Epithelial cell of esophagus (primary cell): ENCODE data around the gene CLN5.

Experiments
- DNase-seq: peaks from one replicate; pipeline ENCODE4 v3.0.0; 2010; ENCODE audit warnings: low read depth
- H3K4me3 ChIP-seq: 2 replicates; pipeline ENCODE4 v1.5.1; 2011; ENCODE audit warnings: mild to moderate bottlenecking, low read length, control low read depth
- TF ChIP-seq, protein P1 (sequence below): IDR thresholded peaks from 2 replicates; pipeline ENCODE4 v1.5.1; 2011; ENCODE audit warnings: low read depth, mild to moderate bottlenecking, low read length, control low read depth, inconsistent platforms; ENCODE audit not compliant: insufficient read depth; ENCODE audit errors: missing control alignments

The CLN5 gene

DNA sequence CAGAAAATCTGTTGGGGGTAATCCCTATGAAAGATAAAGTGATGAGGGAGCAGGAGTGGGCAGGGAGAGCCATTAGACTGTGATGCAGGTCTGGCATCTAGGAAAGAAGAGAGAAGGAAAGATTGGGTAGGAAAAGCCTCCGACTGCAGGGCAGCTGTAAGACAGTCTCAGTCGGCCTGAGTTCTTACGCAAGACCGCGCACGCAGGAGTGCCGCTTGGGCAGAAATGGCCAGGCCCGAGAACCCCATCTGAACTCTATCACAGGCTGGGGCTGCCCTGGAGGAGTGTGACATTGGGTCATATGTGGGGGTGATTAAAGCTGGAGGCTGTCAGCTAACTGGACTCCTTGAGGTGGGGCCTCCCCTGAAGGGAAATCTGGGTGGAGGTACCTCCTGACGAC lies 49.0 kb downstream of the CLN5 start:
- no peak for DNase-seq
- H3K4me3 ChIP-seq, result no peak overlapping the region
- TF ChIP-seq, protein P1, sequence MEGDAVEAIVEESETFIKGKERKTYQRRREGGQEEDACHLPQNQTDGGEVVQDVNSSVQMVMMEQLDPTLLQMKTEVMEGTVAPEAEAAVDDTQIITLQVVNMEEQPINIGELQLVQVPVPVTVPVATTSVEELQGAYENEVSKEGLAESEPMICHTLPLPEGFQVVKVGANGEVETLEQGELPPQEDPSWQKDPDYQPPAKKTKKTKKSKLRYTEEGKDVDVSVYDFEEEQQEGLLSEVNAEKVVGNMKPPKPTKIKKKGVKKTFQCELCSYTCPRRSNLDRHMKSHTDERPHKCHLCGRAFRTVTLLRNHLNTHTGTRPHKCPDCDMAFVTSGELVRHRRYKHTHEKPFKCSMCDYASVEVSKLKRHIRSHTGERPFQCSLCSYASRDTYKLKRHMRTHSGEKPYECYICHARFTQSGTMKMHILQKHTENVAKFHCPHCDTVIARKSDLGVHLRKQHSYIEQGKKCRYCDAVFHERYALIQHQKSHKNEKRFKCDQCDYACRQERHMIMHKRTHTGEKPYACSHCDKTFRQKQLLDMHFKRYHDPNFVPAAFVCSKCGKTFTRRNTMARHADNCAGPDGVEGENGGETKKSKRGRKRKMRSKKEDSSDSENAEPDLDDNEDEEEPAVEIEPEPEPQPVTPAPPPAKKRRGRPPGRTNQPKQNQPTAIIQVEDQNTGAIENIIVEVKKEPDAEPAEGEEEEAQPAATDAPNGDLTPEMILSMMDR, result no peak

DNA sequence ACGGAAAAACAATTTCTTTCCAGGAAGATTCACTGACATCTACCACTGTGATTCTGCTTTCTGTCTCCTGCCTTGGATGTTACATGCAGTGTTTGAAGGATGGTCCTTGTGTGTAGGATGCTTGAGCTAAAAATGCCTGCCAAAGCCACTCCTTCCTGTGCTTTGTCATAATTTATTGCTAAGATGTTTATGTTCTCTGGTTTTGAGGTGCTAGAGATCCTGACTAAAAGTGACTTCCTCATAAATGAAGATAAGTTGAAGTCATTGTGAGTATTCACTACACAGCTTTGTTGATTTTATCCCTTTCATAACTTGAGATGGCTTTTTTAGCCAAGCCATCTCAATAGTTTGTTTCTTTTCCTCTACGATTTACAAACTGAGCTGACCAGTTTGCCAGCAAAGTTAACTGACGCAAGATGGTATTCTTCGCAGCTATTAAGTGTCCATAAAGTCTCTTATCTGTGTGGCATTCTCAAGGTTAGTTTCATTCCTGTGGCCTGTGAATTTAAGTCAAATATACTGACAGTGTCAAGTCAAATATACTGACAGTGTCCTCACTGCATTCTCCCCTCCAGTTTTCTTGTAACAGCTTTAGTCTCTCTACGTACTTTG lies 50.8 kb downstream of the CLN5 start:
- no peak for DNase-seq
- TF ChIP-seq, protein P1, result no peak
- no peak overlapping the region for H3K4me3 ChIP-seq

- TF ChIP-seq, protein P1, result no peak
- no peak overlapping the region for H3K4me3 ChIP-seq
- no peak for DNase-seq
Measured at GRCh38 chr13:77047649-77048343, 55.9 kb downstream of the CLN5 start.

DNA sequence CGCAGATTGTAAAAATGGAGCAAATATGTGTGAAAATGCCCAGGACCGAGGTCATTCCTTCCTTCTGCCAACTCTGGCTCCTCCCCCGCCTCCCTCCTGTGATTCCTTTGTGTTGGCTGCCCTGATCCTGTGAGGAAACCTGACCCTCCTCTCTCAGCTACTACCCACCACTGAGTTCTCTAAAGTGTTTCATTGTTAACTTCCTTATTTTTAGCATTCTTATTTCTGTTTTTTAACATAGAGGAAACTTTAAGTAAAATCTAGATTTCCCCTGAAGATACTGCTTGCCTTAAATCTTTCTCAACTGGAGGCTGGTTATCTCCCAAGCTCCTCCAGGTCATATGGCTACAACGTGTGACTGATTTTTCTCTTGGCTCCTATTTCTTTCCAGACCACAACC lies 56.8 kb downstream of the CLN5 start:
- no peak overlapping the region for H3K4me3 ChIP-seq
- TF ChIP-seq, protein P1, result no peak
- DNase-seq, result no peak

DNA sequence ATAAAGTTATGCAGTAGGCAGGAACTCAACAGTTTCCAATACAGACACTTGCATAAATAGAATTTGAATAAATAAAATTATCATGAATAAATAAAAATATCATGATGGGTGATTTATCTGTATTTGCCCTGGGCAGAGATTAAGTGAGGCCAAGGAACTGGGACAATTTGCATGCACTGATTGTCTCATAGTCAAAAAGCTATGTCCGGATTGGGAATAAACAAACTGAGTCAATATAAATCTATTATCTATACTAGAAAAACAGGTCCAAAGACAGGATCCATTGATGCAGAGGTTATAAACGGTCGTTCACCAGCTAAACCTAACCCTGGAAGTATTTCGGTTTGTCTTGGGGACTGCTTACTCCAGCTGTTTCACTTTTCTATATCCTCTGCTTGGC lies 61.3 kb downstream of the CLN5 start:
- DNase-seq, result no peak
- TF ChIP-seq, protein P1, result no peak
- H3K4me3 ChIP-seq, result no peak overlapping the region
